Measurements from ENCODE around the gene GDPD2.

Gene GDPD2

GRCh38 chrX:70476934-70477733 is 54.0 kb downstream of the GDPD2 start:
- no peak for DNase-seq

DNA sequence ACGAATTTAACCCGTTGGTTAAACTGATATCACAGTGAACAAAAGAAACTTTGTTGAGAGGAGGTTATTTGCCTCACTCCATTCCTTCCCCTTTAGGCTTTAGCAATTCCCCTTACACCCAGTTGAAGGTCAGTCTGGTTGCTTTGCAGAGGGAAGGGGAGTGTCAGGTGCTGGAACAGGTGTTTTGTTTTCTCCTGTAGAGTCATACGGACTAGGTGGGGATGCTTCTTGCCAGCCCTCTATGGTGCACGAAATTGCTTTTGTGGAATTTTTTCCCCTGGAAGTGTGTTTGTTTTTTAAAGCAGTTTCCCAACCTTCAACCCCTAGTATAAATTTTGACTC is 54.6 kb downstream of the GDPD2 start:
- no peak for DNase-seq

DNA sequence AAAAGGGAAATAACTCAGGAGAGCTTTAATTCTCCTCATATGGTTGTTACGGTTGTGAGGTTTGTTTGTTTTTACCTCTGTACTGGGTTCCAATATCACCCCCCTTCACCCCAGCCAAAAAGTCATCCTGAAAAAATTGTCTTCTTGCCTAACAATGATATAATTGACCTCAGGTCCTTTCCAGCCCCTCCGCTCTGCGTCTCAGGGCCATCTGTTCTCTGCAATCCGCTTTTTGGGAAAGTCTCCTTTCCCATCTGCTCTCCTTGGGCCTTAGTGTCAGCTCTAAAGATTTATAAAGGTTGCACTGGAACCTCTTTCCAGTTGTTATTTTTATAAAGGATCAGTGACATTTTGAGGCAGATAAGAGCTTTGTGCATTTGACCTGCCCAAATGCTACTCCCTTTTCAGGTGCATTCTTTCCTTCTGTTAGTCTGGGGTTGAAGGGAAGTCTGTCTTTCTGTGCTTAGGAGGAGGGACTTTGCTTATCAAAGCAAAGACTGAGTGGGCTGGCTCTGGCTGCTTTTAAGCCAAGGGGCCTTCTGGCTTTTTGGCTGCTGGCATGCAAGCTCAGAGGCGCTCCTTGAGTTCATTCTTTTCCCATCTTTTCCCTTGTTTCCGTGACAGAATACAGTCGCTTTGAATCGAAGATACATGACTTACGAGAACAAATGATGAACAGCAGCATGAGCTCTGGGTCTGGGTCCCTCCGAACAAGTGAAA is 55.6 kb downstream of the GDPD2 start:
- DNase-seq: no peak

GRCh38 chrX:70479247-70479921 is 56.3 kb downstream of the GDPD2 start:
- DNase-seq: no peak

GRCh38 chrX:70479922-70480659 is 57.0 kb downstream of the GDPD2 start:
- DNase-seq: no peak

GRCh38 chrX:70480660-70481018 is 57.5 kb downstream of the GDPD2 start:
- no peak for DNase-seq

DNA sequence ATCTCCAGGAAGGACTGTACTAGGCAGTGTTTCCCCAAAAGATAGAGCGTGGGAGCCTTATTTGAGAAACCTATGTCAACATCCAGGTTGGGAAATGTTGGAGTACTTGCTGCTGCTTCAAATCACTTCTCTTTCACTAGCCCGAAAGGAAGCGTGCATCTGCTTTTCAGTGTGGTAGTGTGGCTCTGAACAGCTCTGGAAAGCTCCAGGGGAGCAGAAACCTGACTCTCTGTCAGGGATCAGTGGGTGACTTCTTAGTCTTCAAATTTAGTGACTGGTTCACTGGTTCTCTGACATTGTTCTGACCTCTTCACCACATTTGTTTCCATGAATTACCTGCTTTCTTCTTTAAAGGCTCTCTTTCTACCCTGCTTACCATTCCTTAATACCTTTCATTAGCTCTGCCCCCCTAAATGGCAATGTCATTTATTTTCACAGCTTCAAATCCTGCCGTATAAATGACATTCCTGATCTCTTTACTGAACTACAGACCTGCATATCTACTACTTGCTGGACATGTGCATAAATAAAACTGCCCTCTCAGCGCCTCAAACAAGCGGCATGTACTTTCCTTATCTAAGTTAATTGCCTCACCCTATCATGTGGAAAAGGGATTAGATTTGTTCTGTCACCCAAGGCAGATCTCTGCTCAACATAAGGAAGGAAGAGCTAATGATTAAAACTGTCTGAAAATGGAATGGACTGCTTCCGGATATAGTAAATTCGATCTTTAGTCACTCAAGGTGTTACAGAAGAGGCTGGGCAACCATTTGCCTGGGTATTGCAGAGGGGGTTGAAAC is 58.6 kb downstream of the GDPD2 start:
- DNase-seq: no peak

- no peak for DNase-seq
Observed at GRCh38 chrX:70482300-70482699, 59.2 kb downstream of the GDPD2 start.

Measured in CD4-positive, alpha-beta T cell treated with Interleukin-15 for 1 hour (primary cell).